HUES48 (cell line): ENCODE measurements around the gene MAP7D3.
A peak's percentile ranks its signal among the peaks of the same experiment; 100 is the strongest.
"Not testable (repeated sequence)": the region's sequence is repeated elsewhere in the genome, so short reads cannot be mapped to it uniquely, and the experiment has no call there.

Source experiments
- H3K27ac ChIP-seq: one replicate; pipeline ENCODE4 v1.7.0; 2013; ENCODE audit warnings: low read depth, low read length, inconsistent platforms
- H3K27me3 ChIP-seq: 2 replicates; pipeline ENCODE4 v1.6.1; 2013; ENCODE audit warnings: mild to moderate bottlenecking, low read length; ENCODE audit not compliant: control insufficient read depth, insufficient read depth
- H3K36me3 ChIP-seq: 2 replicates; pipeline ENCODE4 v1.6.1; 2013; ENCODE audit warnings: low read length; ENCODE audit not compliant: control insufficient read depth, insufficient read depth
- H3K4me1 ChIP-seq: 2 replicates; pipeline ENCODE4 v1.6.1; 2013; ENCODE audit warnings: mild to moderate bottlenecking, low read length; ENCODE audit not compliant: control insufficient read depth, insufficient read depth
- H3K4me3 ChIP-seq: 2 replicates; pipeline ENCODE4 v1.5.1; 2013; ENCODE audit warnings: mild to moderate bottlenecking, low read depth, low read length
- H3K9ac ChIP-seq: 2 replicates; pipeline ENCODE4 v1.6.1; 2013; ENCODE audit warnings: mild to moderate bottlenecking, low read depth, low read length, moderate library complexity
- H3K9me3 ChIP-seq: 2 replicates; pipeline ENCODE4 v1.6.1; 2013; ENCODE audit warnings: low read length; ENCODE audit not compliant: control insufficient read depth, insufficient read depth

Gene MAP7D3

DNA sequence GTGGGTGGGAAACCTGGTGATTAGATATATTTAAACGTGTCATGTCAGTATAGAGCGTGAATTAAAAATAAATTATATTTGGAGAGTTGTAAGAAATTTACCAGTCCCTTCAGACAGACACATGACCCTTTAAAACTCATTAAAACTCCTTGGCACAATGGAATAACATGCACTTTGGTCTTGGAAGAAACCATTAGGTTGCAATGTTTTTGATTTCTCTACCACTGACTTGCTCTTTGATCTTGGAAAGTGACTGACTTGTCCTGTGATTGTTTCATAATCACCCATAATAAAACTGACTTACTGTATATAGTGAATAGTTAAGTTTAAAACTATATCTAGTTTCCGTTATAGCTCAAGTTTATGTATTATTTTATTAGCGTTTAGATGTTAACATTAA, 68.0 kb downstream of the MAP7D3 start:
- H3K27me3 ChIP-seq: no peaks in the 10 kb centered on the region; the same call in 1 of the 2 replicates
- no peaks in the 10 kb centered on the region for H3K36me3 ChIP-seq
- no peaks in the 10 kb centered on the region for H3K9me3 ChIP-seq
- H3K9ac ChIP-seq: no peak overlapping the region
- no peak overlapping the region for H3K4me3 ChIP-seq
- H3K27ac ChIP-seq: no peak overlapping the region
- no peaks in the 10 kb centered on the region for H3K4me1 ChIP-seq

DNA sequence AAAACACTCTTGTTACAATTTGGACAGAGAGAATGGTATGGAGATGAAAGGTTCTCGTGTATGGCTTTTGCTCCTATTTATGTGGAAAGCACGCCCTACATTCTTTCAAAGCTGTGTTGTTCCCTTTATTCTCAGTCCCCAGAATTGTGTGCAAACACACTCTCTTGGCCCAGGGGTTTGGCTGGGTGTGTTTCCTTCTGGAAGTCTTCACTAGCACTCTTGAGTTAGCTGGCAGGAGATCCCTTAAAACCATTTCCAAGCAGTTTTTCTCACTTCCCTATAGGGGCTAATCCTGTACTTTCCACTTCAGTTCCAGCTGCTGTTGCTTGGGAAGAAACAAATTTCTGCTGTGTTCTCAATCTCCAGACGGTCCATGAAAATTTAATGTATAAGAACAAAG, 68.8 kb downstream of the MAP7D3 start:
- no peaks in the 10 kb centered on the region for H3K4me1 ChIP-seq
- no peaks in the 10 kb centered on the region; the same call in 1 of the 2 replicates for H3K27me3 ChIP-seq
- H3K36me3 ChIP-seq: no peaks in the 10 kb centered on the region
- H3K9ac ChIP-seq: no peak overlapping the region
- no peak overlapping the region for H3K4me3 ChIP-seq
- H3K9me3 ChIP-seq: no peaks in the 10 kb centered on the region
- no peak overlapping the region for H3K27ac ChIP-seq

DNA sequence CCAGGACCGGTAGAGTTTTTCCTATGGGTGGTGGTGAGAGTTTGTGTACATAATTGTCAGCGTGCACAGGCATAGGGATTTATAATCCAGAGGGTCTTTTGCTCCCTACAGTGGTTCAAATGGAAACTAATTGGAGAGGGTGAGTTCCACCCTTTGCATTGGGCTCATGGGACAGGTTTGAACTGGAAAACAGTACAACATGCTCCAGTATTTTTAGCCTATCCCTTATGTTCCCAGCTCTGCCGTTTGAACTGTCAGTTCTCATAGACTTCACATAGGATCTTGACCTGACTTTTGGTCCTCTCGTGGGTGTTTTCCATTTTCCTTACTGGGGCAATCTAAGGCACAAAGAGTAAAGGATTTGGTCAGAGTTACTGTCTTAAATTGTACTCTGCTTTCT, 72.1 kb downstream of the MAP7D3 start:
- no peak overlapping the region for H3K4me3 ChIP-seq
- no peak overlapping the region for H3K27ac ChIP-seq
- H3K36me3 ChIP-seq: peaks cover 6% of the 10 kb centered on the region; the same call in 1 of the 2 replicates
- no peaks in the 10 kb centered on the region for H3K4me1 ChIP-seq
- no peaks in the 10 kb centered on the region; the same call in 1 of the 2 replicates for H3K27me3 ChIP-seq
- no peaks in the 10 kb centered on the region for H3K9me3 ChIP-seq
- H3K9ac ChIP-seq: no peak overlapping the region

DNA sequence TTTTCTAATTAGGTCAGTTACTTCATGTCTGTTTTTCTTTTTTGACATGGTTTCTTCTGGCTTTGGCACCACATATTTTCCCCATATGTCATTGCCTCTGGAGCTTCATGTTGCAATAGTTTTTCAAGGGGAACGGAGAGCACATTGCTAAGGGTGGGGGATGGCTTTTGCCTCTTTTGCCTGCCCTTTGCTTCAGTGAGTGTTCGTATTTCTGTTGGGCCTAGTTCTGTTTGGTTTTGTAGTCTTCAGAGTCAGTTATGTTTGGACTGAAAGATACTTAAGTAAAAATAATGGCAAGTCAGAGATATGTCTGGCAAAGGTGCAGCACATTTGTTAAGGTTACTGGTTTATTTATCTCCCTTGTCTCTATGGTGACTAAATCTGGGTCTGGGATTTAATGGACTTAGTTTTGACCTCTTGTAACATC, 74.8 kb downstream of the MAP7D3 start:
- peaks cover 2% of the 10 kb centered on the region; the same call in 1 of the 2 replicates for H3K4me1 ChIP-seq

DNA sequence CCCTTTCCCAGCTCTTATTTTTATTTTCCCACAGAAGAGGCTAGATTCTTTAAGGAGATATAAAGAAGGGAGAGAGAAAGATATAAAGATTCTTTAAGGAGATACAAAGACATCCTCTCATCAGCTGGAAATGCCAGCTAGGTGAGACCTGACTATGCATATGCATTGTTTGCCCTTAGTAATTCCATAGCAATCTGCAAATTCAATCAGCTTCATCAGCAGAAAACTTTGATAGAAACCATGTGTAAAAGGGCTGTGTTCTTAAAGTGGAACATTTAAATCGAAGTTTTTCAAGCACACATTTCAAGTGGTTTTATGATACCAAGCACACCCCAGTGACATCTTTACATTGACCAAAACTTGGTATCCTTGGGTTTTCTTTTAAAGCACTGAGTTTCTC, 79.8 kb downstream of the MAP7D3 start:
- Histone ChIP-seq H3K4me3 (no peak overlapping the region), H3K36me3 (peaks cover 9% of the 10 kb centered on the region), H3K27me3 (no peaks in the 10 kb centered on the region), H3K4me1 (peaks cover 44% of the 10 kb centered on the region), H3K9ac (no peak overlapping the region), H3K9me3 (no peaks in the 10 kb centered on the region), H3K27ac (no peak overlapping the region)

More for the DNA sequence above, 74.8 kb downstream of the MAP7D3 start:
- no peak overlapping the region for H3K4me3 ChIP-seq
- peaks cover 9% of the 10 kb centered on the region for H3K36me3 ChIP-seq
- no peaks in the 10 kb centered on the region for H3K9me3 ChIP-seq
- H3K27ac ChIP-seq: no peak overlapping the region
- no peak overlapping the region for H3K9ac ChIP-seq
- no peaks in the 10 kb centered on the region; the same call in 1 of the 2 replicates for H3K27me3 ChIP-seq

DNA sequence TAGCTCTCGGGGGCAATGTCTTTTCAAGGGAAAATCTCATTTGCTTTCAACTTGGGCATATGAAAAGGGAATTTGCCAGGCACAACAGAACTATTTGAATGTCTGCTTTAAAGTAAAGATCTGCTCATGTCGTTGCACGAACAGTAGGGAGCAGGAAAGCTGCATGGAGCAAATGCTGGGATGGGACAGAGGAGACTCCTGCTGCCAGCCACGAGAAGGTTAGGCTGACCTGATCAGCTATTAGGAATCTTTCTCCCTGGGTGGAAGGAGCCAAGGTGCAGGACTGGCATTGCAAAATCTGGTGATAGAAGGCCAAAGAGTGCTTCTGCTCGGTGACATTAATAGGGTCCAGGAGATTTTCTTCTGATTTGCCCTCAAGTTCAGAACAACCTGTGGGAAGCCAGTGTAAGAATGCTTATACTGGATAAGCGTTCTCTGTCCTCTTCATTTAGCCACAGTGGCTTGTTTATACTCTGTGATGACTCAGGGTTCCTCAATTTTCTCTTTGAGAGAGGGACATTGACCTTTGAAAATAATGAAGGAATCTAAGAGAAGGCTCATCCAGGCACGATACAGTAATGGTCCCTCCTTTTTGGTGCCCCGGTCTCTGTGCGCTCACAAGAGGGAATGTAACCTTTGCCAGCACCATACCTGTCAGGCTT, 80.9 kb downstream of the MAP7D3 start:
- H3K27me3 ChIP-seq: no peaks in the 10 kb centered on the region

DNA sequence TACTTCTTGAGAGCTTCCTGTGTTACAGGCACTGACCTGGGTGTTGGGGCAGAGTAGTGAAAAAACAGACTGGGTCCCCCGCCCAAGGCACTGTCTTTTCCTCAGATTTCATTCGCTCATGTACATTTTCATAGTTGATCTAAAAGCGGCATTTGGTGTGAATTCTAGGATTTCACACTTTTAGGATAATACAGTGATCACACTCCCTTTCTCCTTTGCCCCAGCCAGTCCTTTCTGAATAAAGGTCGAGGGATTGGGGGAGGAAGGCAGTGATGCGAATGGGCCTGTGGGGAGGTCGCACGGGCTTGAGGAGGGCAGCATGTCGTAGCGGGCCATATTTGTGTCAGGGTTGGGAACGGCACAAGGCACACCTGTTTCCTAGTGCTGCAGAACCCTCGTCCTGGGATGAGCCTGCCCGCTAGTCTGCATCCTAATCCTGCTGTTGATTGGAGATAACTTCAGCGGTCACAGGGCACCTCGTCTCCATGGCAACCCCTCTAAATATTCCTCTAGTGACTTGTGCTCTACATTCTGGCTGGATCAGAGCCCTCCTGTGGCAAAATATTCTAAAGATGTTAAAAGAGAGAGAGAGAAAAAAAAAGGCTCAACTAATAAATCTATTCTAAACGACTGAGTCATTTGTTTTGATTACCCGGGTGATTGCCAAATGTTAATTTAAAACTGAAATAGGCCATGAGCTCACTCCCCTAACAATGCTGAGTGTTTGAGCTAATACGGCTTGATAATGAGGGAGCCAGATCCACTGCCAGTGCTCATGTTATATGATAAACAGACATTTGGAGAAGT, 82.1 kb downstream of the MAP7D3 start:
- Histone ChIP-seq H3K27me3 (no peaks in the 10 kb centered on the region), H3K27ac (peak overlapping the region; percentile 49), H3K4me3 (no peak overlapping the region), H3K4me1 (peaks cover 65% of the 10 kb centered on the region), H3K9me3 (no peaks in the 10 kb centered on the region), H3K36me3 (peaks cover 3% of the 10 kb centered on the region; the same call in 1 of the 2 replicates), H3K9ac (peak overlapping the region; percentile 34; the same call in 1 of the 2 replicates)

More for the DNA sequence above, 80.9 kb downstream of the MAP7D3 start:
- Histone ChIP-seq H3K9ac (no peak overlapping the region), H3K9me3 (no peaks in the 10 kb centered on the region), H3K4me3 (no peak overlapping the region), H3K4me1 (peaks cover 56% of the 10 kb centered on the region), H3K36me3 (peaks cover 3% of the 10 kb centered on the region; the same call in 1 of the 2 replicates), H3K27ac (peak overlapping the region; percentile 49)

DNA sequence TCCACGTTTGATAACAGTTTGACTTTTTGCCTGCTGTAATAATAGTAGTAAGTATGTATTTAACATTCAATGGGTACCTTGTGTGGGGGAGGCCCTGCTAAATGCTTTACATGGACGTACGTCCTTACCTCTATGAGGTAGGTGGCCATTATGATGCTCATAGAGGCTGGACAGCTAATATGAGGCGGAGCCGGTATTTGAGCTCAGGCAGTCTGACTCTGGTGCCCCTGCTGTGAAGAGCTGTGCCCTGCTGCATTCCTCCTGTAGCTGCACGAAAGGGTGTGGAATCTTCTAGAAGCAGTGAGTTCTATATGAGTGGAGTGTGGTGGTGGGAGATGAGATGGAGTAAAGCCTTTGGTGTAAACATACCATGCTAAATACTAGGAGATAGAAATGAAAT, 83.2 kb downstream of the MAP7D3 start:
- H3K27ac ChIP-seq, H3K9ac ChIP-seq, H3K4me3 ChIP-seq, H3K36me3 ChIP-seq, H3K27me3 ChIP-seq, H3K9me3 ChIP-seq: not testable (repeated sequence)
- peaks cover 65% of the 10 kb centered on the region for H3K4me1 ChIP-seq

DNA sequence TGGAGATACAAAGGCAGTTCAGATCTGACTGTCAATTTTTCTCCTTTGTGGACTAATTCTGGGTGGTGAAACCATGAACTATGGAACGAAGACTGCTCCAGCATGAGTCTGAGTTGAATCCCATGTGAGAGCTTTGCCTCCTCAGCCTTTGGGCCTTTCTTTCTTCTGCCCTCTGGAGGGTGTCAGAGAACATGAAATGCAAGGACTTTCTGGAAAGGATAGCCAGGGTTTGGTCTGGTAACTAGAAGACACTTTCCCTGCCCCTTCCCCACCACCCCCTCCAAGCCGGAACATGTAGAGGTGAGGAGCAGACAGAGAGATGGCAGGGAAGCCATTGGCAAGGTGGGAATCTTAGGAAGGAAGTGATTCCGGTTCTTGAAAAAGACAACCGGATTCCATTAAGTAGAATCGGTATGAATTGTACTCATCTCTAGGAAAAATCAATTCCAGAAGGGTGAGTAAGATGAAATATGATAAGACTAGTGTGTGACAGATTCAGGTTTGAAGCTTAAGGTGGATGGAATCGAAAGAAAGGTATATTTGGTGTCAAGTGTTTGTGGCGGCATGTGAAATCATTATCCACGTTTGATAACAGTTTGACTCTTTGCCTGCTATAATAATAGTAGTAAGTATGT, 84.9 kb downstream of the MAP7D3 start:
- Histone ChIP-seq H3K9ac (no peak overlapping the region), H3K27me3 (no peaks in the 10 kb centered on the region), H3K4me3 (no peak overlapping the region), H3K27ac (peak overlapping the region; percentile 5), H3K4me1 (peaks cover 62% of the 10 kb centered on the region), H3K36me3 (no peaks in the 10 kb centered on the region), H3K9me3 (no peaks in the 10 kb centered on the region)

DNA sequence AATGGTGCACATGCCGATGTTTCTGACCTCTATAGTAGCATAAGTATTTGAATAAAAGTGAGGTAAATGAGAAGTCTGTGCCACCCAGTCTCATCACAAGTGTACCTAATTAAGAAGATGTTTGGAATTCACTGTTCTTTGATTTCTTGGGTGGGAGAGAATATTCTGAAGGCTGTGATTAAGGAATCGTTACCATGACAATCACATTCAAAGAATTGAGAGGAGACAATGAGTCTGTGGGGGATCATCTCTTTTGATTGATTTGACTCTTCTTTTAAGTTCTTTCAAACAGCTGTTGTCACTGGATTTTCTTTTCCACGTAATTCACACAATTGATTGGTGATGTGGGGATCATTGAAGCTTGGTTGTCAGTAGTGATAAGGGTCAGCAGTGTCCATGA, 85.8 kb downstream of the MAP7D3 start:
- no peaks in the 10 kb centered on the region for H3K36me3 ChIP-seq
- H3K4me1 ChIP-seq: peaks cover 52% of the 10 kb centered on the region
- no peaks in the 10 kb centered on the region for H3K9me3 ChIP-seq
- H3K9ac ChIP-seq: no peak overlapping the region
- H3K27ac ChIP-seq: no peak overlapping the region
- no peak overlapping the region for H3K4me3 ChIP-seq
- H3K27me3 ChIP-seq: no peaks in the 10 kb centered on the region

DNA sequence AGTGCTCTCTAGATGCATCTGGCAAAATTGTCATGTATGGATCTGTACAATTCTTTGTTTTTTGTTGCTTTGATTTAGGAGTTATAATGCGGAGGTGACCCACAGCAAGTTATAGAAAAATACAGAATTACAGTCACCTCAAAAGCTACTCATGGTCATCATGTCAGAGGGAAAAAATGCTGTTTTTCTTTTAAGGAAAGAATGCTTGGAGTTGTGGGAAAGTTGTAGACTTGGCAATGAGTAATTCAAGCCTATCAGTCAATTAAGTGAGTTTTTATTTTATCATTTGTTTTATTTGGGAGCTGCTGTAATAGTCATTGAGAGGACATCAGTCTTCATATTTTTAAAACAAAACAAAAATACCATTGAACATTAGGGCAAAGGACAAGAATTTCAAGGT, 87.5 kb downstream of the MAP7D3 start:
- Histone ChIP-seq H3K27ac (no peak overlapping the region), H3K4me1 (peaks cover 36% of the 10 kb centered on the region), H3K9me3 (no peaks in the 10 kb centered on the region), H3K36me3 (no peaks in the 10 kb centered on the region), H3K9ac (no peak overlapping the region), H3K27me3 (no peaks in the 10 kb centered on the region), H3K4me3 (no peak overlapping the region)
